ENCODE data around the gene ORMDL3.

The ORMDL3 gene

DNA sequence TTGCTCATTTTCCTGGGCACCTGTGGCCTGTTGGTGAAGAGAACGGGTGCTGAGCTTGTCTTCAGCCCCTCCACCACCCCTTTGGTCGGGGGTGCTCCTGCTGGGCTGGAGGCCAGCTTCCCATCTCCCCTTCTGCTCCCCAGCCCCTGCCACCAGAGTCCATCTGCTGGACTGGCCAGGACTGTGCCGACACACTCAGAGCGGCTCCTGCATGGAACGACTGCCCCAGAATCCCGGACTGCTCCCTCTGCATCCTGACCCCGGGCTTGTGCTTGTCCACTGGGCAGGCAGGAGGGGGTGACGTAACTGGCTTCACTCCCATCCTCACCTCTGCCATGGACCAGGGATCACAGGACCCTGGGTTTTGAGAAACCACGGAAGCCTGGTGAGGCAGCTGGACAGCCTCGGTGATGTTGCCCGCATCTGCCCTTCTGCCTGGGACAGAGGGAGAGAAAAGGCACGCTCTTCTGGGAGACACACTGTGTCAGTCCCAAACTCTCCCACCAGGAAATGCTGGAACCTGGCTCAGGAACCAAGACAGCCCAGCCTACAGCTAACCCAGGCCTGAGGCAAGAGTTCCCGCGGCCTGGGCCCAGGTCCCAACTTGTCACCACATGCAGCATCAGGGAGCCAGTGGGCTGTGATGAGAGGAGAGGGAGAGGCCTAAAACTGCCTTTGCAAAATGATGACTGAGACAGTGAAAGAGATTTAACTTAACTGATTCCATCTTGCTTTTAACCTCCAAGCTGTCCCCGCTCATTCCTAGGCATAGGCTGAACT is 19.3 kb upstream of the ORMDL3 start (continued):
- no peak for TF ChIP-seq ZNF37A (tag by site-specific recombination; IDR thresholded peaks at IDR 0.05)
- no peak for TF ChIP-seq ZNF138 (tag by site-specific recombination; IDR thresholded peaks at IDR 0.05; ENCODE audit: borderline replicate concordance)
- no peak for TF ChIP-seq ZNF19 (tag by site-specific recombination; IDR thresholded peaks at IDR 0.05; ENCODE audit: low read depth)
- no peak for TF ChIP-seq SALL2 (tag by site-specific recombination; IDR thresholded peaks at IDR 0.05; ENCODE audit: borderline replicate concordance)
- TF ChIP-seq, protein P1, sequence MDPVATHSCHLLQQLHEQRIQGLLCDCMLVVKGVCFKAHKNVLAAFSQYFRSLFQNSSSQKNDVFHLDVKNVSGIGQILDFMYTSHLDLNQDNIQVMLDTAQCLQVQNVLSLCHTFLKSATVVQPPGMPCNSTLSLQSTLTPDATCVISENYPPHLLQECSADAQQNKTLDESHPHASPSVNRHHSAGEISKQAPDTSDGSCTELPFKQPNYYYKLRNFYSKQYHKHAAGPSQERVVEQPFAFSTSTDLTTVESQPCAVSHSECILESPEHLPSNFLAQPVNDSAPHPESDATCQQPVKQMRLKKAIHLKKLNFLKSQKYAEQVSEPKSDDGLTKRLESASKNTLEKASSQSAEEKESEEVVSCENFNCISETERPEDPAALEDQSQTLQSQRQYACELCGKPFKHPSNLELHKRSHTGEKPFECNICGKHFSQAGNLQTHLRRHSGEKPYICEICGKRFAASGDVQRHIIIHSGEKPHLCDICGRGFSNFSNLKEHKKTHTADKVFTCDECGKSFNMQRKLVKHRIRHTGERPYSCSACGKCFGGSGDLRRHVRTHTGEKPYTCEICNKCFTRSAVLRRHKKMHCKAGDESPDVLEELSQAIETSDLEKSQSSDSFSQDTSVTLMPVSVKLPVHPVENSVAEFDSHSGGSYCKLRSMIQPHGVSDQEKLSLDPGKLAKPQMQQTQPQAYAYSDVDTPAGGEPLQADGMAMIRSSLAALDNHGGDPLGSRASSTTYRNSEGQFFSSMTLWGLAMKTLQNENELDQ (tag by site-specific recombination; IDR thresholded peaks at IDR 0.05; ENCODE audit: low read depth): no peak
- TF ChIP-seq PRDM1 (tag by site-specific recombination; IDR thresholded peaks at IDR 0.05): no peak
- no peak for TF ChIP-seq ZNF114 (tag by site-specific recombination; IDR thresholded peaks at IDR 0.05)
- TF ChIP-seq, protein P2, sequence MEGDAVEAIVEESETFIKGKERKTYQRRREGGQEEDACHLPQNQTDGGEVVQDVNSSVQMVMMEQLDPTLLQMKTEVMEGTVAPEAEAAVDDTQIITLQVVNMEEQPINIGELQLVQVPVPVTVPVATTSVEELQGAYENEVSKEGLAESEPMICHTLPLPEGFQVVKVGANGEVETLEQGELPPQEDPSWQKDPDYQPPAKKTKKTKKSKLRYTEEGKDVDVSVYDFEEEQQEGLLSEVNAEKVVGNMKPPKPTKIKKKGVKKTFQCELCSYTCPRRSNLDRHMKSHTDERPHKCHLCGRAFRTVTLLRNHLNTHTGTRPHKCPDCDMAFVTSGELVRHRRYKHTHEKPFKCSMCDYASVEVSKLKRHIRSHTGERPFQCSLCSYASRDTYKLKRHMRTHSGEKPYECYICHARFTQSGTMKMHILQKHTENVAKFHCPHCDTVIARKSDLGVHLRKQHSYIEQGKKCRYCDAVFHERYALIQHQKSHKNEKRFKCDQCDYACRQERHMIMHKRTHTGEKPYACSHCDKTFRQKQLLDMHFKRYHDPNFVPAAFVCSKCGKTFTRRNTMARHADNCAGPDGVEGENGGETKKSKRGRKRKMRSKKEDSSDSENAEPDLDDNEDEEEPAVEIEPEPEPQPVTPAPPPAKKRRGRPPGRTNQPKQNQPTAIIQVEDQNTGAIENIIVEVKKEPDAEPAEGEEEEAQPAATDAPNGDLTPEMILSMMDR (tag by site-specific recombination; IDR thresholded peaks at IDR 0.05): no peak

GRCh38 chr17:39944393-39944711 is 17.0 kb upstream of the ORMDL3 start:
- CTCF ChIA-PET: no interaction called here
- POLR2A ChIA-PET: no interaction called here
- Histone ChIP-seq H3K36me3 (ENCODE audit: control insufficient read depth in 2 of 2, insufficient read depth in 1 of 2, low read length in 2 of 2) (no peaks in the 10 kb centered on the region), H3K4me3 (ENCODE audit: low read depth, low read length) (no peak overlapping the region), H3K4me1 (ENCODE audit: control insufficient read depth, insufficient read depth, low read length) (peaks cover 1% of the 10 kb centered on the region; the same call in 1 of the 2 replicates), H3K9me3 (ENCODE audit: control insufficient read depth, insufficient read depth, low read depth, low read length) (no peaks in the 10 kb centered on the region), H3K27ac (ENCODE audit: extremely low read depth, low read depth, low read length) (no peak overlapping the region)
- TF ChIP-seq ZNF768 (tag by site-specific recombination; IDR thresholded peaks at IDR 0.05) (no peak), PRDM6 (tag by site-specific recombination; IDR thresholded peaks at IDR 0.05) (no peak), PRDM10 (tag by site-specific recombination; IDR thresholded peaks at IDR 0.05) (no peak), ZNF777 (tag by site-specific recombination; IDR thresholded peaks at IDR 0.05; ENCODE audit: borderline replicate concordance) (no peak), SP3 (tag by site-specific recombination; IDR thresholded peaks at IDR 0.05) (no peak), ZNF274 (IDR thresholded peaks at IDR 0.05; ENCODE audit: low read length) (no peak), ZNF274 (tag by site-specific recombination; IDR thresholded peaks at IDR 0.05; ENCODE audit: borderline replicate concordance) (no peak), ZNF514 (tag by site-specific recombination; IDR thresholded peaks at IDR 0.05) (no peak), ZNF701 (tag by site-specific recombination; IDR thresholded peaks at IDR 0.05) (no peak), OVOL3 (tag by site-specific recombination; IDR thresholded peaks at IDR 0.05) (no peak), ZIC2 (tag by site-specific recombination; IDR thresholded peaks at IDR 0.05) (no peak), ZNF704 (tag by site-specific recombination; IDR thresholded peaks at IDR 0.05) (no peak), ZNF354C (tag by site-specific recombination; IDR thresholded peaks at IDR 0.05; ENCODE audit: borderline replicate concordance, low read depth) (no peak), KLF16 (tag by site-specific recombination; IDR thresholded peaks at IDR 0.05) (no peak)
- TF ChIP-seq, protein P3, sequence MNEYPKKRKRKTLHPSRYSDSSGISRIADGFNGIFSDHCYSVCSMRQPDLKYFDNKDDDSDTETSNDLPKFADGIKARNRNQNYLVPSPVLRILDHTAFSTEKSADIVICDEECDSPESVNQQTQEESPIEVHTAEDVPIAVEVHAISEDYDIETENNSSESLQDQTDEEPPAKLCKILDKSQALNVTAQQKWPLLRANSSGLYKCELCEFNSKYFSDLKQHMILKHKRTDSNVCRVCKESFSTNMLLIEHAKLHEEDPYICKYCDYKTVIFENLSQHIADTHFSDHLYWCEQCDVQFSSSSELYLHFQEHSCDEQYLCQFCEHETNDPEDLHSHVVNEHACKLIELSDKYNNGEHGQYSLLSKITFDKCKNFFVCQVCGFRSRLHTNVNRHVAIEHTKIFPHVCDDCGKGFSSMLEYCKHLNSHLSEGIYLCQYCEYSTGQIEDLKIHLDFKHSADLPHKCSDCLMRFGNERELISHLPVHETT (tag by site-specific recombination; IDR thresholded peaks at IDR 0.05): no peak
